Cerebellar cortex (tissue), 1 donor: ENCODE results near the gene ALPG.
"Not testable (repeated sequence)": the region's sequence is repeated elsewhere in the genome, so short reads cannot be mapped to it uniquely, and the experiment has no call there.

Experiments
- DNase-seq: peaks from one replicate; pipeline ENCODE4 v3.0.0-alpha.2; 2015; ENCODE audit warnings: low spot score

Gene ALPG

DNA sequence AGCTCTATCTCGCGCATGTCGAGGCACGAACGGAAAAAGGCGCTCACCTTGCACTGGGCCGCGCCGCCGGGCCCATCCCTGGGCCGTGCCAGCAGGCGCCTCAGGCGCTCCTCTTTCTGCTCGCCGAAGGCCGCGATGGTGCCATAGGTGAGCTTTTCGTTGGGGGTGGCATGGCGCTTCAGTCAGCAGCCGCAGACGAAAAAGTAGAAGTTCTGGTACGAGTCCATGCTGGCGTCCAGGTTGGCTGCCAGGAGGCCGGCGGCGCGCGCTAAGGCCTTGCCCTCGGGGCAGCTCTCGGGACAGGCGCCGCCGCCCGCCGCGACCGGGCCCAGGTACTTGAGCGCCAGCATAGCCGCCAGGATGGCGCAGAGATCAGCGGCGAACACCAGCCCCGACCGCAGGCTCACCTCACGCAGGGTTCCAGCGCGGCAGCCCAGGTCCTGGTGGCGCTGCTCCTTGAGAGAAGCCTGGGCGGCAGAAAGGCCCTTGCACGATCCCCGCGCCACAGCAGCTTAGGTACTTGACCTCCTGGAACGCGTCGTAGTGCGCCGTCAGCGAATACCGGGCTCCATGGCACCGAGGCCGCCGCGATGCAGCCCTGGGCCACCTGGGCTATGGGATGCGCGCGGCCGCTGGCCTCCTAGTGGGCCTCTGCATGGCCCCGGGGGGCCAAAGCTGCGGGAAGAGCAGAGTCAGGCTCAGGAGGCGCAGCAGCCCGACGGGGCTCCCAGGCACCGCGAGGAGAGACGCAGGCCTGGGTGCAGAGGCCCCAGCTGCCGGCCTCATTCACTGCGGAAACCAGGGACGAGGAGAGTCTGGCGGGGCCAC lies 12.8 kb downstream of the ALPG start:
- no peak for DNase-seq

DNA sequence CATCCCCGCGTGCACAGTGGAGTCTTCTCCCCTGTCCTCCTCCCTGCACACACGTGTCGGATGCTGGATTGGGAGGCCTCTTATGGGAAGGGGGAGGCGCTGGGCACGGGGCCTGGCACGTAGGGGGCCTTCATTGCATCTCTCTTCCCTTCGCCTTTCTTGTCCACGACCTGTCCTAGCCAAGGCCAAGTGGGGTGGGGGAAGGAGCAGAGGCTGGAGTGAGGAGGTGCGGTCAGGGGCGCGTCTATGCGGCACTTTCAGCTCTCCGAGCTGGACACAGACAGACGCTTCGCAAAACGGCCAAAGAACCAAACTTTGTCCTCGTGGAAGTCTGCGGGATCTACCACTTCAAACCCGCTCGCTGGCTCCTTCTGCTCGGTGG lies 13.4 kb downstream of the ALPG start:
- DNase-seq: no peak

DNA sequence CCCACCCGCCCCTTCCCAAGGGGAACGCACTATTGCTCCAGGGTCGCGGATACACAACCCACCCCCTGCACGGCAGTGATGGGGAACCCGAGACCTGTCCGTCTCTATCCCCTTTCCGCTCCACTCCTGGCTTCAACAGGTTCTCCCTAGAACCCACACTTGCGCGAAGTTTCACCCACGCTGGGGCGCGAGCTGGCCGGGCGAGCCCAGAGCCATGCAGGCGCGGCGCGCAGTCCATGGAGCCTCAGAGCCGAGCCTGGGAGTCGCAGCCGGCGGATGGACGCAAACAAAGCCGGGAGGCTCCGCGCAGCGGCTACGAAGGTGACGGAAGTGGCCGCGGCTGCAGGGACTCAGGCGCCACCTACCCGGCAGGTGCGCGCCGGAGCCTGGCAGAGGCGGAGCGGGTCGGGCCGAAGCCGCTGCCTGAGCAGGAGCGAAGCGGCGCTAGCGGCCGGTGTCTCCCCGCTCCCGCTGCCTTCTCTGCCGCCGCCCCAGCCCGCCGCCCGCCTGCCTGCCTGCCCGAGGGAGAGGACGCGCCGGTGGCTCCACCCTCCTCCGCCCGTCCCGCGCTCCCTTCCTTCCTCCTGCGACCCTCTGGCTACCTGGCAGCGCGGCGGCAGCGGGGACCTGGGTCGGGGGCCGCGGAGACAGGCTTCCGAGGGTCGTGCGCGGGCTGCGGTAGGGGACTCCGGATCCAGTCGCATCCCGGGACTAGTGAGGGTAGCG lies 14.0 kb downstream of the ALPG start:
- no peak for DNase-seq

DNA sequence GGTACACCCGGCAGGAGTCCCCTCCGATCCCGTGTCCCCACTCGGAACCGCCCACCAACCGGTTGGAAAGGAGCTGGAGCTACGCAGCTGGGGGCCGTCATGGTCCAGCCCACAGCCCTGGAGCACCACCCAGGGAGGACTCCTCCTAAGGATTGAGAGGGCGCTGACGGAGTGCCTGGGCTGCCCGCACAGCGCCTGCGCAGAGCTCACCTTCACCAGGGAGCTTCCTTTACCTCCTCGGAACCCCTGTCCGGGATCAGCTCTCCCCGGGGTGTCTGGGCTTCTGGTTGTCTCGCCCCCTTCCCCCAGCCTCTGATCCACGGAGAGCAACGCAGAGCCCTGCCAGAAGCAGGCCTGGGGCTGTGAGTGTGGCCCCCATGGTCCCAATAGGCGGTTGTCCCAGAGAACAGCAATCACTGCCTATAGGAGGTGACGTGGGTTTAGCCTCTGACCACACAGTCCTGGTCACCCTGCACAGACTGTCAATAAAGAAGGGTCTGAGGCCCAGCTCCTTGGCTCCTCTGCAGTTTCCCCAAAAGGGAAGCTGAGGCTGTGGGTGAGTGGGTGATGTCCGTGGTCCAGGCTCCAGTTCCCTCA lies 14.6 kb downstream of the ALPG start:
- DNase-seq: no peak

DNA sequence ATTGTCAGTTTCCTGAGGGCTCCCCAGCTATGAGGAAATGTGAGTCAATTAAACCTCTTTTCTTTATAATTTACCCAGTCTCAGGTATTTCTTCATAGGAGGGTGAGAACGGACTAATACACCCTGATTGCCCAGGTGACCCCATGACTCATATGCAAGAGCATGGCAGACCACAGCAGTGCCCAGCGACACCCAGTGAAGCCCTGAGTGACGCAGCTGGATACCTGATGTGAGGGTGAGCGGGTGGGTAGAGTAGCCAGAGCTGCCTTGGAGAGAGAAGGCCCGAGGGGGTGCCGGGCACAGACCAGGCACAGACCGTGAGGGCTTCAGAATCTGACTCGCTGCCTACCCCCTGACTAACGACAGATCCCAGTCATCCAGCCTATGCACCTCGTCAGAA lies 15.4 kb downstream of the ALPG start:
- no peak for DNase-seq

DNA sequence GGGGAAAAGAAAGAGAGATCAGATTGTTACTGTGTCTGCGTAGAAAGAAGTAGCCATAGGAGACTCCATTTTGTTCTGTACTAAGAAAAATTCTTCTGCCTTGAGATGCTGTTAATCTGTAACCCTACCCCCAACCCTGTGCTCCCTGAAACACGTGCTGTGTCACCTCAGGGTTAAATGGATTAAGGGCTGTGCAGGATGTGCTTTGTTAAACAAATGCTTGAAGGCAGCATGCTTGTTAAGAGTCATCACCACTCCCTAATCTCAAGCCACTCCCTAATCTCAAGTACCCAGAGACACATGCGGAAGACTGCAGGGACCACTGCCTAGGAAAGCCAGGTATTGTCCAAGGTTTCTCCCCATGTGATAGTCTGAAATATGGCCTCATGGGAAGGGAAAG lies 16.4 kb downstream of the ALPG start:
- not testable (repeated sequence) for DNase-seq

DNA sequence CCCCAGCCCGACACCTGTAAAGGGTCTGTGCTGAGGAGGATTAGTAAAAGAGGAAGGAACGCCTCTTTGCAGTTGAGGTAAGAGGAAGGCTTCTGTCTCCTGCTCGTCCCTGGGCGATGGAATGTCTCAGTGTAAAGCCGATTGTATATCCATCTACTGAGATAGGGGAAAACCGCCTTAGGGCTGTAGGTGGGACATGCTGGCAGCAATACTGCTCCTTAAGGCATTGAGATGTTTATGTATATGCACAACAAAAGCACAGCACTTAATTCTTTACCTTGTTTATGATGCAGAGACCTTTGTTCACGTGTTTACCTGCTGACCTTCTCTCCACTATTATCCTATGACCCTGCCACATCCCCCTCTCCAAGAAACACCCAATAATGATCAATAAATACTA lies 16.8 kb downstream of the ALPG start:
- DNase-seq: not testable (repeated sequence)

DNA sequence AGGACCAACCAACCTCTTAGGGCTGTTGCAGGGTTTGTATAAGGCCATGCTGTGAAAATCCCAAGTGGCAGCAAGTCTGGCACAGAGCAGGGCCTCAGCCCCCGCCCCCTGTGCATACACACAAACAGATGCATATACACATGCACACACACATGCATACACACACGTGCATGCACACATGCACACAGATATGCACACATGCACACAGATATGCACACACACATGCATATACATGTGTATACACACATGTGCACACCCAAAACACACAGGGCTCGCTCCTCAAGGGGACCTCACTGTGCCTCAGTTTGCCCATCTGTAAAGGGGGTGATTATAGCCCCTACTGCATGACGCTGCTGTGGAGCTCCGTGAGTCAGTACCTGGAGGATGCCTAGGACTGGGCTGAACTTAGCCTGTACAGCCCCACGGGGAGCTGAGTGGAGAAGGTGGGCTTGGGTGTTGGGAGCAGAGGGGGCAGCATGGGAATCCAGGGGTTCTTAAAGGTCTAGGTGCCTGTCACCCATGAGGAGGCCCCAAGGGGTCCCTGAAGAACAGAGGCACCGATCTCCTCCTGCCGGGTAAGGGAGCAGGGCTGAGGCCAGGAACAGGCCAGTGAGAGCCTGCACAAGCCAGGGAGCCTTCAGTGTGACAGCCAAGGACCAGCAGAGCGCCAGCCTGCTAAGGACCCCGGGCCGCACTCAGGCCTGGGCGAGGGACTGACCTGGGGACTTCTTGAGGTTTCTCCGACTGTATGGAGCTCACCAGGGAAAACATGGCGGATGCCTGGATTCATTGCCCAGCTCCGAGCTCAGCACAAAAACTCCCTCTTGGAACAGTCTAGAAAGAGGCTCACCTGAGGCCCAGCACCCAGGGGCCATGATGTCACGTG lies 25.3 kb downstream of the ALPG start:
- DNase-seq: no peak

DNA sequence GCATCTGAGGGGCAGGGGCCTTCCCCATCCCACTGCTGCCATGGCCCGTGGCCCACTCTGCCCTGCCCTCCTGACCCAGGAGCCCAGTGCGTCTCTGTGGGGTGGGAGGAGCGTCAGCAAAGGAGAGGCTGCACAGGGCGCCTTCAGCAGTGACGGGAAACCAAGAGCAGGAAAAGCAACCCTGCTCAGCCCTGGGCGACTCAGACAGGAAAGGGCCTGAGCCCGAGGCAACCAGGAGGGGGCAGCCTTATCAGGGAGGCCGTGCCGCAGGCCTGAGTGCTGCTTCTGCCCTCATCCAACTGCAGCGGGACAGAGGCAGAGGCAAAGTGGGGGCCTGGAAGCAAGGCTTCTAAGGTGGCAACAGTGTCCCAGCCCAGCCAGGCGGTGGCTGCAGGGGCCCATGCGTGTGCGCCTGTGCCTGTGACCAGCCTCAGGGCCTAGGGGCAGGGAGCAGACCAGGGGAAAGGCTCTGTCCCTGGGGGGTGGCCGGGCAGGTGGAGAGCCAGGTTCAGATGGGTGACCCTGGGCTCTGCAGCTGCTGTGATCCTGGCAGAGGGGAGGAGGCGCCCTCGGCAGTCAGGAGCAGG lies 26.0 kb downstream of the ALPG start:
- DNase-seq: peak; percentile 23

DNA sequence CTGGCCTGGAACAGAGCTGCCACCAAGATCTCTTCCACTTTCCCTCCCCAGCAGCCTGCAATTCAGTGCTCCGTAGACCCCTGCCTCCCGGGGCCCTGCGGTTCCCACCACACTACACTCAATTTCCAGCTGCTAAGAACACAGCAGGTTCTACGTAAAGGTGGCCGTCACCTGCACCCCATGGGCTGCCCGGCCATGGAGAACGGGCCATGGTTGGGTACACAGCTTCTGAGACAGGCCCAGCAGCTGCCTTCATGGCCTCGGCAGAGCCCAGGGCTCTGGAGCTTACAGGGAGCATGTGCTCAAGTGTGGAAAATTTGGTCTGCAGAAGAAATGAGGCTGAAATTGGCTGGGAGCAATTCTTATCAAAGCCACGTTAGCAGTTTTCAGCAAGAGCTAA lies 27.0 kb downstream of the ALPG start:
- DNase-seq: not testable (repeated sequence)

DNA sequence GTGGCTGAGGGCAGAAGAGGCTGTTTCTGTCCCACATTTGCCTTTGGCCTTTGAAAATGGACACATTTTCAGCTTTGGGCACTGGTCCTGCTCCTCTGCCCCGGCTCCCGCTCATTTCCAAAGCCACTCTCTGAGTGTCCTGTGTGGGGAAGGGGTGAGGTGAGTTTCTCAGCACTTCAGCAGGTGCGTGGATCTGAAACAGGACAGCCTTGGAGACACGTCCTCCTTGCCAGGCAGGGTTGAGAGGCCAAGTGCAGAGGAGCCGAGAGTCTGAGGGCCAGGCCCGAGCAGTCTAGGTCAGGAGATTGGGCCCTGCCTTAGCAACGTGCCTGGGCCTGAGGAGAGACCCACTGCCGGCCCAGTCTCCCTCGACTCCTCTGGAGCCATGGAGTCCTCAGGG lies 27.4 kb downstream of the ALPG start:
- DNase-seq: no peak

DNA sequence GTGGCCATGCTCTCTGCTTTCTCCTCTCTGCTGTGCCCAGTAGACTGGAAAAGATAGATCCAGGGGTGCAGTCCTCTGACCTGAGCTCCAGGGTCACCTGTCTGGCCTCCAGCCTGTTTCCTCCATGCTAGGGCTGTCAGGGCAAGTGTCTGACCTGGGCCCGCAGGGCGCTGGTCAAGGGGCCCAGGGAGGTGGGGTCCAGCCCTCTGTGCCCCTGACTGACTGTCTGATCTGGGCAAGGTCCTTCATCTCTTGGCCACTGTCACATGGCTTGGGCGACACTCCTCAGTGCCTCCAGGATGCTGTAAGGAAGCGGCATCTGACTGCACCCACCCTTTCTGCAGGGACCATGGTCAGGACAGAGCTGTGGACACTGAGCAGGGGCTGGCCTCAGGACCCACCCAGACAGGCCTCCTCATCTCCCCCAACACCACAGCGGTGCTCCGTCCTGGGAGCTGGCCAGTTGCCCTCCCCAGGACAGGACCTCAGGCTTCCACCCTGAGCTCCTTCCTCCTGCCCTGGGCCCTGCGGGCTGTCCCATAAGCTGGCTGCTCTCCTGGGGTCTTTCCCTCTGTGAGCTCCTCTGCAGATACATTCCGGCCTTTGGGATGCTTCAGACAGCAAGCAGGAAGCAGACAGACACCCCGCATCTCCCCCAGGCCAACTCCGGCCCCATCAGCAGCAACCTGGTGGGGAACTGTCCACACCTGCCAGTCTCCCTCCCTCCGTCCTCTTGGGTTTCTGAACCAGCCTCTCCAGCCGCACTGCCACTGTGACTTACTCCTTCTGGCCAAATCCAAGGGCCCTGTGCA lies 28.1 kb downstream of the ALPG start:
- no peak for DNase-seq

DNA sequence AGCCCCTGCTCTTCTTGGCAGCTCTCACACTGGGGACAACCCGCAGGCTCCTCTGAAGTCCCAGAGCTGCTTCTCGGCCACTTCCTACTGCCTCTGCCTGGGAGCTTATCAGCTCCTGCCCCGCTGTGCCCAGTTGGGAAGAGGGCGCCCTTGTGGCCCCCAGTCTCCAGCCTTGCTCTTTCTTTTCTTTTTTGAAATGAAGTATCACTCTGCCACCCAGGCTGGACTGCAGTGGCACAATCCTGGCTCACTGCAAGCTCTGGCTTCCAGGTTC lies 28.7 kb downstream of the ALPG start:
- no peak for DNase-seq

DNA sequence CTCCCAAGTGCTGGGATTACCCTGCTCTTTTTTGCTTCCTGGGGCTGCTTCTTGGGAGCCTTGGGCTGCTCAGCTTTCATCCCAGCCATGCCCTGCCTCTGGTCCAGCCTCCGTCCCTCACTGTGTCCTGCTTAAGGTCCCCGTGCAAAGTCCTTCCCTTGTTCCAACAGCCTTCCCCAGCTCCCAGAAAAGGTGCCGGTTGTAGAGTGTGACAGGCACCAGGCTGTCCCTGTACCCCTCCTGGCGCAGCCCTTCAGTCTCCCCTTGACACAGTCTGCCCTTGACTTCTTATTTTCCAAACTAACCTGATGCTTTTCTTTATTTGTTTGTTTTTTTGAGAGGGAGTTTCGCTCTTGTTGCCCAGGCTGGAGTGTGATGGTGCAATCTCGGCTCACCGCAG lies 29.2 kb downstream of the ALPG start:
- DNase-seq: no peak

DNA sequence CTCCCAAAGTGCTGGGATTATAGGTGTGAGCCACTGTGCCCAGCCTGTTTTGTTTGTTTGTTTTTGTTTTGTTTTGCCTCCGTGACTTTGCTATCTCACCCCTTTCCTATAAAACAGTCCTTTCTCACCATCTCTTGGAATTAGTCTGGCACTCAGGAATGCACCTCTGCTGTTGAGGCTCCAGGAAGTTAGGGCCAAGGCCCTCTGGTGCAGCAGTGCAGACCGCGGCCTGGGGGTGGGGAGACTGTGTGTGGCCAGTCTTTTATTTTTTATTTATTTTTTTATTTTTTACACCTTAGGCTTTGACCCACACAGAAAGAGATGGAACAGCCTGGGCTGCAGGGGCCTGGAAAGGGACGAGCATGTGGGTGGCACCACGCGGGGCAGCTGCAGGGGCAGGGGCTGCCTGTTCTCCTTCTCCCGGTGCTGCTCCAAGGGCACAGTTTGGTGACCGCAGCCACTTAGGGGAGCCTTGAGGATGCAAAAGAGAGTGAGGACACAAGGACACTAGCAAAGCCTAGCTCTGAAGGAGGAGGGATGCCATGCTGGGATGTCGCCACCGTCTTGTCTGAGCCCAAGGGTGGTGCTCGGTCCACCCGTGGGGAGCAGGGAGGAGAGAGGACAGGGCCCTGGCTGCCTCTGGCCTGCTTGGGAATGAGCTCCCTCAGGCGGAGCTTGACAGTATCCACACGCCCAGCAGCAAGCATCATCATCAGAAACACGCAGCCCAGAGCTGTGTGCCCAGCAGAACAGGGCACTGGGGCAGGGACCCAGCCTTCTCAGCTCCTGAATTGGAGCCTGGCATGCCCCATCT lies 29.9 kb downstream of the ALPG start:
- DNase-seq: no peak

DNA sequence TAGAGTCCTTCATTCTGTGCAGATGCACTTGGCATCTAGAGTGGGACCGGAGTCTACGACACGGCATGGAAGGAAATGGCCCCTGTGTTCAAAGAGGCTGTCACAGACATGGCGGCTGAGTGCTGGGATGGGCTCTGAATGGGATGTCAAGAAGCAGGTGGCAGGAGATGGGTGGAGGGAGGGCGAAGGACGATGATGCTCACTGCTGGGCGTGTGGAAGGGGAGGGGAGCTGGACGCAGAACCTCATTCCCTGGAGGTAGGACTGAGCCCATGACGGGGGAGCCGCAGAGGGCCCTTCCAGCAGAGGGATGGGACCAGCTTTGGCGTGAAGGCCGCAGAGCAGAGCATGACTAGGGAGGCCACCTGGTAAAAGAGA lies 30.5 kb downstream of the ALPG start:
- DNase-seq: no peak

DNA sequence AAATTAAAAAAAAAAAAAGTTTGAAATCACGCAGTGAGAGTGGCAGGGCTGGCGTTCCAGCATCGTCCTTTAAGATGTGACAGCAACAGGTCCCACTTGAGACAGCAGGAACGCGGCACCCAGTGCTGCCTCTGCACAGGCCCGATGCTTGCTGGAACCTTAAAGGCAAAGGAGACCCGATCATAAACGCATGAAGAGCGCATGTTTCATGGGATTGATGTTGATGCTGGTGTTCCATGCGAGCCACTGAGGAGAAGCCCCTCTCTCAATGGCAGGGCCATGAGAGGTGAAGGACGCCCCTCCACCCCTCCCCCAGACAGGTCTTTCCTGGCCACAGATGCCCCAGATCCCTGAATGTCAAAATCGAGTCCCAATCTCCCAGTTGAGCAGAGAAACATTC lies 31.4 kb downstream of the ALPG start:
- no peak for DNase-seq

DNA sequence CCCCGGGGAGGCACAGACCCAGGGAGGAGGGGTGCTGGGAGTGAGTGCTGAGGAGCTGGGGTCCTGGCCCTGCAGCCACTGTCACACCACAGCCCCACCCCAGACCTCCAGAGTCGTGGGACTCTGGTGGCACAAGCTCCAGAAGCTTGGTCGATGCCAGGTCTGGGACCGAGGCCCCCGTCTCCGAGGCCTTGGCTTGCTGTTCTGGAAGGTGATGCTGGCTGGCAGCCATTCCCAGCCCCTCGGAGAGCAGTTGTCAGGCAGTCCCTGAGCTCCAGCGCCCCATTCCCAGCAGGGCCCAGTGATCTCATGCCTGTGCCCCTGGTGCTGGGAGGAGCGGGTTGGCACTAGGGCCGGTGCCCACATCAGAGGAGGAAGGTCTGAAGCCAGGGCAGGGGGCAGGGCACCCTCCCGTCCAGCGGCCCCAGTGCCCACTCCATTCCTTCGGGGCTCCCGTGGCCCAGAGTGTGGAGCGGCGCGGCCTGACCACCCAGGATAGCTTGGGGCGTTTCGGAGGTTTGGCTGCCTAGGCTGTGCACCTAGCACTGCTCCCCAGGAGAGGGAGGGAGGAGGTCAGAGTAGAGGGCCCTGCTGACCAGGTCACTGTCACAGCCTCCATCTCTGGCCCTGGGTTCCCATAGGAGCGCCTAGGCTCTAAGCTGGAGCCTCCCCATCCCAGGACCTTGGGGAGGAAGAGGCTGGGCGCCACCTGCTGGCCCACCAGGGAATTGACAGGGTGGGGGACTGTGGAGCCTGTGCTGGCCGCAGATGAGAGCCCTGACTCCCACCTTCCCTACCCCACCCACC lies 32.5 kb downstream of the ALPG start:
- DNase-seq: peak; percentile 31

DNA sequence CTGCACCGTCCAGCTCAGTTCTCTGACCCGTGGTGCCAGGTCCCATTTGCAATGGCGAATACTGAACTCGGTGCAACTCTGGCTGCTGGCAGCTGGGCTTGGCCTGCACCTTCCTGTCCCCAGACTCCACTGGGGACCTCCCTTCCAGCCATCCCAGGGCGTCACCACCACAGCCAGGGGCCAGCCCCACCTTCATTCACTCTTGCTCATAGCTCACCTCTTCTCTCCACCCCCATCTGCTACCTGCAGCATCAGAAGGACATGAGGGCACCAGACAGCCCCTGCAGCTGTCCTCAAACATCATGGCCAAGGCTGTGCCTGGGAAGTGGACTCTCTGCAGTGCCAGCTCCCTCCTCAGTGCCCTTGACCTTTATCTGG lies 33.1 kb downstream of the ALPG start:
- DNase-seq: no peak
